RWPE1 (cell line): Measurements from ENCODE around the gene RUNX2.

Experiments
- CTCF ChIA-PET: fragments of 350-600 bp; sonication (Branson Sonifier 250); formaldehyde crosslinking; extraction: SDS; loops from one replicate; lab custom pipeline; 2021; lab: Yijun Ruan, JAX
- POLR2A ChIA-PET: fragments of 400-600 bp; formaldehyde crosslinking; extraction: SDS; loops from one replicate; lab custom pipeline; 2020; ENCODE audit warnings: antibody characterized with exemption; ENCODE audit not compliant: low non-redundant PET; lab: Yijun Ruan, JAX
- DNase-seq: peaks from one replicate; pipeline ENCODE4 v3.0.0; 2012; ENCODE audit warnings: low spot score
- H3K27ac ChIP-seq: fragments of 450-650 bp; 2 replicates; pipeline ENCODE4 v1.5.1; 2017
- TF ChIP-seq, protein P1 (sequence below): fragments of 450-650 bp; conservative IDR thresholded peaks from 2 replicates; pipeline ENCODE4 v1.5.1; 2017; ENCODE audit warnings: low read depth, mild to moderate bottlenecking

Gene RUNX2

GRCh38 chr6:45415788-45416518 is 87.8 kb downstream of the RUNX2 start:
- TF ChIP-seq, protein P1, sequence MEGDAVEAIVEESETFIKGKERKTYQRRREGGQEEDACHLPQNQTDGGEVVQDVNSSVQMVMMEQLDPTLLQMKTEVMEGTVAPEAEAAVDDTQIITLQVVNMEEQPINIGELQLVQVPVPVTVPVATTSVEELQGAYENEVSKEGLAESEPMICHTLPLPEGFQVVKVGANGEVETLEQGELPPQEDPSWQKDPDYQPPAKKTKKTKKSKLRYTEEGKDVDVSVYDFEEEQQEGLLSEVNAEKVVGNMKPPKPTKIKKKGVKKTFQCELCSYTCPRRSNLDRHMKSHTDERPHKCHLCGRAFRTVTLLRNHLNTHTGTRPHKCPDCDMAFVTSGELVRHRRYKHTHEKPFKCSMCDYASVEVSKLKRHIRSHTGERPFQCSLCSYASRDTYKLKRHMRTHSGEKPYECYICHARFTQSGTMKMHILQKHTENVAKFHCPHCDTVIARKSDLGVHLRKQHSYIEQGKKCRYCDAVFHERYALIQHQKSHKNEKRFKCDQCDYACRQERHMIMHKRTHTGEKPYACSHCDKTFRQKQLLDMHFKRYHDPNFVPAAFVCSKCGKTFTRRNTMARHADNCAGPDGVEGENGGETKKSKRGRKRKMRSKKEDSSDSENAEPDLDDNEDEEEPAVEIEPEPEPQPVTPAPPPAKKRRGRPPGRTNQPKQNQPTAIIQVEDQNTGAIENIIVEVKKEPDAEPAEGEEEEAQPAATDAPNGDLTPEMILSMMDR = no peak
- no peak overlapping the region for H3K27ac ChIP-seq
- ChIA-PET CTCF (no interaction called here), POLR2A (no interaction called here)
- no peak for DNase-seq

GRCh38 chr6:45416700-45417099 is 88.6 kb downstream of the RUNX2 start:
- no peak overlapping the region for H3K27ac ChIP-seq
- CTCF ChIA-PET = interaction anchor here (0.6 kb wide), 1 partner anchor 33 kb away, joined by 3 read pairs; no protein-coding TSS in a partner anchor
- POLR2A ChIA-PET = no interaction called here
- TF ChIP-seq, protein P1 = no peak
- no peak for DNase-seq

- TF ChIP-seq, protein P1 = no peak
- no peak for DNase-seq
- POLR2A ChIA-PET = no interaction called here
- CTCF ChIA-PET = no interaction called here
- no peak overlapping the region for H3K27ac ChIP-seq
These were observed 89.3 kb downstream of the RUNX2 start for GRCh38 chr6:45417436-45417835.

DNA sequence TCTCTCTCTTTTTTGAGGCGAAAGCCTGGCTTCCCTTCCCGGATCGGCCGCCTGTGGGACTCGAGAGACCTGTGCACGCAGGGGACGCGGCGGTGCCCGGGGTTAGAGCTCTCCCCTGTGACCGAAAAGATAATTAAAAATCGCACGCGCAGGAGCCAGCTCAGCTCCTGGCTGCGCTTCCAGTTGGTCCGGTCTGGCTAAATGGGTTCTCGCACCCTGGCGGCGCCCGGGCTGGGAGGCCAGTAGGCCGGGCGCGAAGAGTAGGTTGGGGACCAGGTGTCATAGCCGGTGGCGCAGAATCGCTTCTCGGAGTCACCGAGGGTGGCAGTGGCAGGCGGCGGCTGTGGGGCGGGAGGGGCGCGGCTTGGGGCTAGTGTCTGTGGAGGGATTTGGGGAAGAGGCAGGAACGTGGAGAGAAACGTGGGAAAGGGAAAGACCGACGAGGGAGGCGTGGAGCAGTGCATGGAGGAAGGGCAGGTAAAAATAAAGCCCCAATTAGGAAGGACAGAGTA is 91.5 kb downstream of the RUNX2 start:
- POLR2A ChIA-PET = interaction anchor here (0.6 kb wide), 1 partner anchor 233 kb away, joined by 3 read pairs; no protein-coding TSS in a partner anchor
- TF ChIP-seq, protein P1 = peak; percentile 67
- no peak for DNase-seq
- no peak overlapping the region for H3K27ac ChIP-seq
- CTCF ChIA-PET = interaction anchor here (0.6 to 2.5 kb wide), 15 partner anchors 42 to 1651 kb away, joined by 3 to 18 read pairs (median 3); partner anchors contain the start of gene SUPT3H

- POLR2A ChIA-PET = no interaction called here
- no peak for DNase-seq
- CTCF ChIA-PET = interaction anchor here (0.5 to 2.7 kb wide), 19 partner anchors 43 to 1650 kb away, joined by 3 to 28 read pairs (median 3); partner anchors contain the start of gene SUPT3H
- no peak overlapping the region for H3K27ac ChIP-seq
- TF ChIP-seq, protein P1 = no peak
These were observed 92.2 kb downstream of the RUNX2 start for GRCh38 chr6:45420083-45420908.
